Hepatocyte (in vitro differentiated cells): Measurements from ENCODE around the gene GTF3A. TPM values are rescaled to one million over a fixed set of nuclear protein-coding genes. Genes with fewer than 3 reads are reported as not detected.

Experiments
- DNase-seq: peaks from one replicate; pipeline ENCODE4 v3.0.0-alpha.2; 2016; ENCODE audit warnings: low spot score
- H2AFZ ChIP-seq: fragments of 200-600 bp; sonication (generic); 2 replicates; pipeline ENCODE4 v1.6.0; 2016; ENCODE audit warnings: antibody characterized with exemption, mild to moderate bottlenecking
- H3K27ac ChIP-seq: fragments of 200-600 bp; sonication (generic); 2 replicates; pipeline ENCODE4 v1.5.1; 2016; ENCODE audit warnings: mild to moderate bottlenecking
- H3K27me3 ChIP-seq: fragments of 200-600 bp; sonication (generic); 2 replicates; pipeline ENCODE4 v1.6.1; 2016
- H3K36me3 ChIP-seq: fragments of 200-600 bp; sonication (generic); replicated peaks from 2 replicates; pipeline ENCODE4 v1.5.1; 2016; ENCODE audit warnings: low read depth; ENCODE audit not compliant: insufficient read depth
- H3K4me1 ChIP-seq: fragments of 200-600 bp; sonication (generic); 2 replicates; pipeline ENCODE4 v1.5.1; 2016; ENCODE audit warnings: mild to moderate bottlenecking, moderate library complexity; ENCODE audit not compliant: insufficient read depth
- H3K4me2 ChIP-seq: fragments of 200-600 bp; sonication (generic); 2 replicates; pipeline ENCODE4 v1.6.0; 2016
- H3K4me3 ChIP-seq: fragments of 200-600 bp; sonication (generic); 2 replicates; pipeline ENCODE4 v1.5.1; 2016; ENCODE audit warnings: mild to moderate bottlenecking
- H3K79me2 ChIP-seq: fragments of 200-600 bp; sonication (generic); 2 replicates; pipeline ENCODE4 v1.6.0; 2017; ENCODE audit warnings: mild to moderate bottlenecking
- H3K9me2 ChIP-seq: fragments of 200-600 bp; sonication (generic); replicated peaks from 2 replicates; pipeline ENCODE4 v1.6.0; 2017; ENCODE audit warnings: mild to moderate bottlenecking; ENCODE audit not compliant: insufficient read depth
- H3K9me3 ChIP-seq: fragments of 200-600 bp; sonication (generic); 2 replicates; pipeline ENCODE4 v1.5.1; 2016; ENCODE audit warnings: low read depth, mild to moderate bottlenecking
- H4K20me1 ChIP-seq: fragments of 200-600 bp; sonication (generic); 2 replicates; pipeline ENCODE4 v1.6.0; 2016; ENCODE audit warnings: mild to moderate bottlenecking; ENCODE audit not compliant: insufficient read depth, poor library complexity, severe bottlenecking
- EZH2 ChIP-seq: fragments of 200-600 bp; sonication (generic); IDR thresholded peaks from 2 replicates; pipeline ENCODE4 v1.6.1; 2016; ENCODE audit warnings: antibody characterized with exemption, mild to moderate bottlenecking, borderline replicate concordance
- EZH2phosphoT487 ChIP-seq: fragments of 200-600 bp; sonication (generic); IDR thresholded peaks from one replicate; pipeline ENCODE4 v1.6.1; 2018; ENCODE audit warnings: antibody characterized with exemption, mild to moderate bottlenecking, low read depth, moderate library complexity; ENCODE audit not compliant: unreplicated experiment, severe bottlenecking
- WGBS: methylation state at CpG from one replicate; pipeline ENCODE4 v1.1.6; 2016; ENCODE audit warnings: low lambda C conversion rate; ENCODE audit errors: missing lambda C conversion rate; 5-methylcytosine and 5-hydroxymethylcytosine counted together
- polyA plus RNA-seq: library from polyadenylated mRNA; unstranded; fragments of >200 nt; fragmentation: Nextera tagmentation; extraction: Ambion mirVana; gene quantifications from 2 replicates; pipeline ENCODE4 v1.2.1, GENCODE V29; 2016
- total RNA-seq: library from RNA; depleted of rRNA; stranded (reverse); fragments of >200 nt; gene quantifications from 2 replicates; pipeline ENCODE4 v1.2.3, GENCODE V29; 2014
- TF ChIP-seq, protein P1 (sequence below): fragments of 200-600 bp; sonication (generic); IDR thresholded peaks from 2 replicates; pipeline ENCODE4 v1.5.1; 2016; ENCODE audit warnings: antibody characterized with exemption, mild to moderate bottlenecking; ENCODE audit not compliant: poor library complexity

The GTF3A gene
- total and polyA plus RNA-seq, 2 experiments from 2014 or later, result 77.1 to 121 TPM

DNA sequence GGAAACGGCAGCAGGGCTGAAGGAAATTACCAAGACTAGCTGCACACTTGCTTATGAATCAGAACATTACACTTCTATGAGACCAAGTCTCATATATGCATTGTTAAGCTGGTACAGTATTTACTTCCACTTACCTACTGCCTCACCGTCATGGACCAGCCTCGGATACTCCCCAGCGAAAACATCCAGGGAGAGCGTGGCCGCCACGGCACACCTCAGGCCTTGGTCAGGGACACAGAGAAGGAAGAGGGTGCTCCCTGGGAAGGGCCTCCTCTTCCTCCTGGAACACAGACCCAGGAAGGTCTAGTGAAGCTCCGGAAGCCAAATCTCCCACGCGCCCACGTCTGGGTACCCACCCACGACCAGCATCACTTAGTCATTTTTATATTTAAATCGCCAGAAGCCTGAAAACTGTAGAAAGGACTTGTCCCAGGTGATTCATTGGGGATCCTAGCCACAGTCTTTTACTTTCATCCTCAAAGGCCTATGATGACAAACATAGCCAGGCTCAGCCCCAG is 50.4 kb downstream of the GTF3A start:
- H2AFZ ChIP-seq, result no peak overlapping the region
- no peaks in the 10 kb centered on the region for H3K27me3 ChIP-seq
- no peak overlapping the region for H3K4me3 ChIP-seq
- H3K79me2 ChIP-seq, result no peaks in the 10 kb centered on the region
- no peaks in the 10 kb centered on the region for H4K20me1 ChIP-seq
- DNase-seq, result no peak
- peaks cover 4% of the 10 kb centered on the region for H3K4me1 ChIP-seq
- no peaks in the 10 kb centered on the region for H3K9me3 ChIP-seq
- H3K27ac ChIP-seq, result no peak overlapping the region
- H3K9me2 ChIP-seq, result no peaks in the 10 kb centered on the region
- WGBS, result 95% methylated on average over 13 of the region's 13 CpGs
- no peak for TF ChIP-seq EZH2phosphoT487
- no peak for TF ChIP-seq EZH2
- TF ChIP-seq, protein P1, sequence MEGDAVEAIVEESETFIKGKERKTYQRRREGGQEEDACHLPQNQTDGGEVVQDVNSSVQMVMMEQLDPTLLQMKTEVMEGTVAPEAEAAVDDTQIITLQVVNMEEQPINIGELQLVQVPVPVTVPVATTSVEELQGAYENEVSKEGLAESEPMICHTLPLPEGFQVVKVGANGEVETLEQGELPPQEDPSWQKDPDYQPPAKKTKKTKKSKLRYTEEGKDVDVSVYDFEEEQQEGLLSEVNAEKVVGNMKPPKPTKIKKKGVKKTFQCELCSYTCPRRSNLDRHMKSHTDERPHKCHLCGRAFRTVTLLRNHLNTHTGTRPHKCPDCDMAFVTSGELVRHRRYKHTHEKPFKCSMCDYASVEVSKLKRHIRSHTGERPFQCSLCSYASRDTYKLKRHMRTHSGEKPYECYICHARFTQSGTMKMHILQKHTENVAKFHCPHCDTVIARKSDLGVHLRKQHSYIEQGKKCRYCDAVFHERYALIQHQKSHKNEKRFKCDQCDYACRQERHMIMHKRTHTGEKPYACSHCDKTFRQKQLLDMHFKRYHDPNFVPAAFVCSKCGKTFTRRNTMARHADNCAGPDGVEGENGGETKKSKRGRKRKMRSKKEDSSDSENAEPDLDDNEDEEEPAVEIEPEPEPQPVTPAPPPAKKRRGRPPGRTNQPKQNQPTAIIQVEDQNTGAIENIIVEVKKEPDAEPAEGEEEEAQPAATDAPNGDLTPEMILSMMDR, result no peak
- H3K4me2 ChIP-seq, result no peak overlapping the region
- H3K36me3 ChIP-seq, result no peaks in the 10 kb centered on the region

DNA sequence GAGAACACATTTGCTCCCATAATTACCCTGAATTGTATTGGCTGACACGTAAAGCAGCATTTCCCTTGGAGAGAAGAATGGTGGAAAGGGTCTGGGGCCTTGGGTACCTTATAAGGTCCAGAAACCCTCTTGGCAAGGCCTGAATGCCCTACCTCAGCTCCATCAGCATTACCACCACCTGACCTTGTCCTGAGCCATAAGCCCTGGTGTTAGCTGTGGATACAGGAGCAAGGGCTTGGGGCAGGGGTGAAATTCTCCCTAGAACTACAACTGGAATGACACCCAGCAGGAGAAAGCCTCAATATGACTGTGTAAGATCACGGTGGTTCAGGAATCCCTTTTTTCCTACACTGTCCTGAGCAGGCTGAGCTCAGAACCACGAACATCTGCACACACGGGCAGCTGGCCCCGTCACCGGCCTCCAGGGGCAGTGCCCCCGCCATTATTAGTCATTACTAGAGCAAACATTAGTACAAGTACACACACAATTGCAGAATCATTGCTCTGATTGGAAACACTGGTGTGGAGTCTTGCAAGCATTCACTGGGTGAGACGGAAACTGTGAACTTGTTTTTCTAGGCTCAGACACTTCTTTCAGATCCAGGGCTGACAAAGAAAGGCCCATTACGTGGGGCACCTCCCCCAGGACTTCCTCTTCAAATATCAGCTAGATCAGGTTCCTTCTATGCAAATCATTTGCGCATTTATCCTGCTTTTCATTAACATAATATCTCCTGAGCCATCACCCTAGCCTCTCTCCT is 52.7 kb downstream of the GTF3A start:
- H3K27ac ChIP-seq, result peak overlapping the region; percentile 87
- no peaks in the 10 kb centered on the region for H3K9me3 ChIP-seq
- H3K4me3 ChIP-seq, result no peak overlapping the region
- TF ChIP-seq EZH2 (no peak), EZH2phosphoT487 (no peak)
- TF ChIP-seq, protein P1, result no peak
- H3K4me1 ChIP-seq, result peaks cover 4% of the 10 kb centered on the region
- H3K79me2 ChIP-seq, result no peaks in the 10 kb centered on the region
- WGBS, result 39% methylated on average over 10 of the region's 10 CpGs
- H3K27me3 ChIP-seq, result peaks cover 3% of the 10 kb centered on the region
- peak overlapping the region; percentile 11 for H2AFZ ChIP-seq
- no peaks in the 10 kb centered on the region for H4K20me1 ChIP-seq
- peak overlapping the region; percentile 64 for H3K4me2 ChIP-seq
- peak; percentile 74 for DNase-seq
- no peaks in the 10 kb centered on the region for H3K9me2 ChIP-seq
- no peaks in the 10 kb centered on the region for H3K36me3 ChIP-seq

DNA sequence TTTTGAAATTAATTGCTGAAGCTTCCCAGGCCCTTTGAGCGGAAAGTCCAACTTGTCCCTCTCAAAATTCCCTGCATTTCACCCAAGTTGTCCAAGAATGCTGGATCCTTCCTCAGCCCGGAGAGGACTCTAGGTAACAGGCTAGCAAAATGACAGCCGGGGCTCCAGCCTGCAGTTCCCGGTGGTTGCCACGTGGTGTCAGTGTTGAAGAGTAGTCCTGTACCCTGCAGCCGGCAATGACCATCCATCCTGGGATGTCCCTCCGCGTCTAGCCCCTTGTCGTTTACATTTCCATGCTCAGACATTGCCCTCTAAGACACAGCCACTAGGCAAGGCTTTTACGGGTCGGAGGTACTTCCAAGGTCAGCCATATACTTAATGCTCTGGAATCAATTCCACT is 57.3 kb downstream of the GTF3A start:
- H3K4me3 ChIP-seq, result no peak overlapping the region
- no peak overlapping the region for H3K27ac ChIP-seq
- H4K20me1 ChIP-seq, result no peaks in the 10 kb centered on the region
- H3K9me2 ChIP-seq, result no peaks in the 10 kb centered on the region
- 10% methylated on average over 11 of the region's 11 CpGs for WGBS
- DNase-seq, result peak; percentile 70
- H3K79me2 ChIP-seq, result no peaks in the 10 kb centered on the region
- no peak overlapping the region for H2AFZ ChIP-seq
- H3K36me3 ChIP-seq, result no peaks in the 10 kb centered on the region
- H3K9me3 ChIP-seq, result no peaks in the 10 kb centered on the region
- peaks cover 4% of the 10 kb centered on the region for H3K4me1 ChIP-seq
- H3K27me3 ChIP-seq, result peaks cover 9% of the 10 kb centered on the region
- TF ChIP-seq, protein P1, result peak; percentile 59
- TF ChIP-seq EZH2phosphoT487, result no peak
- H3K4me2 ChIP-seq, result no peak overlapping the region
